GM19328 (cell line): ENCODE data around the gene CALR.
"Not testable (repeated sequence)": the region's sequence is repeated elsewhere in the genome, so short reads cannot be mapped to it uniquely, and the experiment has no call there.

Source experiments
- ATAC-seq: cut with Tn5 transposase; IDR thresholded peaks from one replicate; pipeline ENCODE4 v1.9.1; 2021; ENCODE audit warnings: mild to moderate bottlenecking, moderate library complexity; ENCODE audit not compliant: unreplicated experiment

Gene CALR

DNA sequence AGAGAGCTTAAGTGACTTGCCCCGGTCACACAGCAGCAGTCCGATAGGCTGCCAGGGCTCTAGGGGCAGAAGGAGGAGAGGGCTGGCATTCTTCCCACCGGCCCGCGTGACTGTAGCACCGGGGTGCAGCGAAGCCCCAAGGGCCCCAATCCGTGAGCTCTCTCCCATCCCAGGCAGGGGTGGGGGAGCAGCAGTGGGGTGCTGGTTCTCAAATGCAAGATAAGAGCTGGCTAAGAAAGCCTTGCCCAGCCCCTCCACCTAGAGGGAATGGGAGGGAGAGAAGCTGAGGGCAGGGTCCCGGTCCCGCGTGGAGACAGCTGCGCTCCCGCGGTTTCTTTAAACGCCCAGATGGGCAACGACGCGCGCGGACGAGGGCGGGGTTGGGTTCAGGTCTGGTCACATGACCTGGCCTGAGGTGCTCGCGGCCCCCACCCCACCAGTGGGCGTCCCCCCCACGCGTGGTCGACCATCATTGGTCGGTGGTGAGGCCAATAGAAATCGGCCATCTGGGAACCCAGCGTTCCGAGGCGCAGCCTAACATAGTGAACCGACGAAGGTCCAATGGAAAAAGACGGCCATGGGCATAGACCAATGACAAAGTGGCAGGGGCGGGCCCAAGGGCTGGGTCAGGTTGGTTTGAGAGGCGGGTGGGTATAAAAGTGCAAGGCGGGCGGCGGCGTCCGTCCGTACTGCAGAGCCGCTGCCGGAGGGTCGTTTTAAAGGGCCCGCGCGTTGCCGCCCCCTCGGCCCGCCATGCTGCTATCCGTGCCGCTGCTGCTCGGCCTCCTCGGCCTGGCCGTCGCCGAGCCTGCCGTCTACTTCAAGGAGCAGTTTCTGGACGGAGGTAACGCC lies at the start of gene CALR:
CALR (plus strand) TSS at position 683 of the 852 bp plus-strand sequence; CDS start at position 754, 71 bp downstream.
- ATAC-seq: peak; percentile 86

DNA sequence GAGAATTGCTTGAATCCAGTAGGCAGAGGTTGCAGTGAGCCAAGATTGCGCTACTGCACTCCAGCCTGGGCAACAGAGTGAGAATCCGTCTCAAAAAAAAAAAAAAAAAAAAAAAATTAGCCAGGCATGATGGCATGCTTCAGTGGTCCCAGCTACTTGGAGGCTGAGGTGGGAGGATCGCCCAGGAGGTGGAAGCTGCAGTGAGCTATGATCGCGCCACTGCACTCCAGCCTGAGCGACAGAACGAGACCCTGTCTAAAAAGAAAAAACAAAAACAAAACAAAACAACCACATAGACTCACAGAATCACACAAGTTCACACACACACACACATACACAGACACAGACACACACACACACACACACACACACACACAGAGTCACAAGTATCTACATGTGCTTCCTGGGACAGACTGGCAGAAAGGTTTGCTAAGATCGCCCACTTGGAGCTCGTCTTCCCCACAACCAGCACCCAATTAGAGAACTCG lies 48.1 kb upstream of the CALR start:
- not testable (repeated sequence) for ATAC-seq

DNA sequence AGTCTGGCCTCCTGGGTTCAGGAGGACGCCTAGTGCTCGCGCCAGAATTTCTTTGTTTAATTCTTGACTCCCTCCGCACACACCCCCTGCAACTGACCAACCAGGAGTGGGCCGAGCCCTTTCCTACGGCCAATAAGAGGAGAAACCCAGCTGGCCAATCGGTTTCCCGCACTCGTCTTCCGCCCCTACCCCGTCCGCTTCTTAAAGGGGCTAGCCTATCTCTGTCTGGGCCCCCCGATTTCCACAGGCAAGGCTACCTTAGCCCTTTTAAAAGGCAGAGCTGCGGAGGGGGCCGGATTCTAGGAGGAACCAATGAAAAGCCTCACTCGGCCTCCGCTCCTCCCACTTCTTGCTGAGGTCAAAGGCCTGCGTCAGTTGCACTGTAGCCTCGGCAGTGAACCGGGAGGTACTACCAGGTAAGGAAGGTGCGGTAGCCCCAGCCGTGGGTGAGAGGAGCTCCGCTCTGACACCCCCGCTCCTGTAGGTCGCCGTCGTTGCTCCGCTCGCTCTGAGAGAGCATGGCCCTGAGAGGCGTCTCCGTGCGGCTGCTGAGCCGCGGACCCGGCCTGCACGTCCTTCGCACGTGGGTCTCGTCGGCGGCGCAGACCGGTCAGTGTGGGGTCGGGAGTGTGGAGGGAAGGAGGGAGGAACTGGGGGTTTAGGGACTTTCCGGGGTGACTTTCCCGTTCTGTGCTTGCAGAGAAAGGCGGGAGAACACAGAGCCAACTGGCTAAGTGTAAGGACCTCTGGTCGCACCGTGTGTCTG lies 47.4 kb upstream of the CALR start, which contains the start of gene GCDH:
GCDH (plus strand) TSS at position 374 of the 766 bp plus-strand sequence; CDS start at position 519, 145 bp downstream.
- peak; percentile 97 for ATAC-seq

DNA sequence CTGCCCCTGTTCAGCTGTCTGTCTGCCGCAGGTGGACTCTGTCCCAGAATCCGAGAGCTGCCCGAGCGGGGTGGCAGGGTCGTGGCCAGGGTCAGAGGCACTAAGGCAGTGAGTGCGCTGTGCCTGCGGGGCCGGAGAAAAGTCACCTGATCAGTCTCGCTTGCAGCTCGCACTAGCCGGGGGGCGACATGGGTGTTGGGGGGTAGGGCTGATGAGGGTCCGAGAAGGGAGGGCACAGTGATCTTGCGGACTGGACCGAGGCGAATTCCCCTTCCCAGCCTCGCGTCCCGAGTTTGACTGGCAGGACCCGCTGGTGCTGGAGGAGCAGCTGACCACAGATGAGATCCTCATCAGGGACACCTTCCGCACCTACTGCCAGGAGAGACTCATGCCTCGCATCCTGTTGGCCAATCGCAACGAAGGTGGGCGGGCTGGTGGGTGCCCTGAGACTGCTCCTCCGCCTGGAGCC lies 46.8 kb upstream of the CALR start:
- ATAC-seq: no peak

DNA sequence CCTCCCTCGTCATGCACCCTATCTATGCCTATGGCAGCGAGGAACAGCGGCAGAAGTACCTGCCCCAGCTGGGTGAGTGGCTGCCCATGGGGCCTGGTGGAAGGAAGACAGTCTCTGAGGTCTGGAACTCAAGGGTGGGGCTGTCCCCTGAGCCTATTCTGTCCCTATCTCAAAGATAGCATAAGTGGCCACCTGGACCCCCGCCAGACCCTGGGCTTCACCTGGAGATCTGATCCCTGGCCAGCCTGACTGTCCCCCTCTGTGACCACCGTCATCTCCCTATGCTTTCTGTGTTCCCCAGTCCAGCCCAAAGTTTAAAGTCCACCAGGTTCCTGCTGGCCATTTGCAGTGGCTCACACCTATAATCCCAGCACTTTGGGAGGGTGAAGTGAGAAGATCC lies 44.8 kb upstream of the CALR start:
- no peak for ATAC-seq

DNA sequence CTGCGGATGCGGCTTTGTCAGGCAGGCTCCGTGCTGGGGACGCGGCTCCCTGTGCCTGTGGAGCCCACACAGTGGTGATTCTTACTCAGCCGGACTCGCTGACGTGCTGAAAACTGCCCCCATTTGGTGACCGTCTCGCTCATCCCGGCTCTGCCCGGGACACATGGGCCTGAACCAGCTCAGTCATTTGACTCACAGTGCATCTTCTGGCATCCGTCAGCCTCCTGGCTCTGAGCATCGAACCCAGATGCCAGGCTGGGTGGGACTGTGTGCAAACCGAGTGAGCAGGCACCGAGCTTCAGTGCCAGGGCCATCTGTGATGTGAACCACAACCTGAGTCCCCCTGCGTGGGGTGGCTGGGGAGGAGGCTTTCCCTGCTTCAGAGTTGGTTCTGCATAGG lies 41.9 kb upstream of the CALR start:
- no peak for ATAC-seq

DNA sequence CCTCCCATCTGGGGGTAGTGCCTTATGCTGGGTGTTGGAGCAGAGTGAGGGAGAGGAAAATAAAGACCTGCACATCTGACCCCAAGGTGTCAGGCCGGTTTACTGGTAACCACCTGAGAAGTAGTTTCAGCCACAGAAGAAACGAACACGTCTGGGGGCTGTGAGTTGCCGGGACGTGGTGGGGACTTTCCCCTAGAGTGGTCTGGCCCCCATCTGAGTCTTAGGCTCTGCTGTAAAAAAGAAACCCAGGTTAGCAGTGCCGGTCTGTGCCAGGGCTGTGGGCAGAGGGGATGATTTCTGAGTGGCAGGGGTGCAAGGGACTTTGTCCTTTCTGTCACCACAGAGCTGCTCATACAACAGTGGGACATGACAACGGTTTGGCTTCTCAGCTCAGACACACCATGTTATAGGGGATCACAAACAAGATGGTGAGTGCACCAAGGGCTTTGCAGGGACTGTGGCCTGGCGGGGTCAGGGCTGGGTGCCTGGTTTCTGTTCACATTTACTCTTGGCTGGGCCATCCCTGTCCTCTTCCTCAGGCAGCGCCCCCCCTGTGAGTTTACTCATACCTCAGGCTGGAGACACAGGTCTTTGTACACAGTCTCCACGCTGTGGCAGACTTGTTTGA lies 38.4 kb upstream of the CALR start:
- no peak for ATAC-seq

DNA sequence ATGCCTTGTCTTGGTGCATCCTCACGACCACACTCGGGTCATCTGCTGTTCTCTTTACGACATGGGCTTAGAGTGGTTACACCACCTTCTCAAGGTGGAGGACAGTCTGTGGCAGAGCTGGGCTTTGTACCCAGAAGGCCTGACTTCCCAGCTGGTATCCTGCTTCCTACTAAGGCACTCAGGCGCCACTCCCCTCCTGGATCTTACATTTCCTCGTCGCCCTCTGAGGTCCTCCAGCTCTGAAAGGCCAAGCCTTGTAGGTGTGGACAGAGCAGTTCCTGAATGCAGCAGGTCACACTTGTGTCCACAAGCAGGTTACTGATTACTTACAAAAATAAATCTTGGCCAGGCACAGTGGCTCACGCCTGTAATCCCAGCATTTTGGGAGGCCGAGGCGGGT lies 31.2 kb upstream of the CALR start:
- ATAC-seq: no peak

DNA sequence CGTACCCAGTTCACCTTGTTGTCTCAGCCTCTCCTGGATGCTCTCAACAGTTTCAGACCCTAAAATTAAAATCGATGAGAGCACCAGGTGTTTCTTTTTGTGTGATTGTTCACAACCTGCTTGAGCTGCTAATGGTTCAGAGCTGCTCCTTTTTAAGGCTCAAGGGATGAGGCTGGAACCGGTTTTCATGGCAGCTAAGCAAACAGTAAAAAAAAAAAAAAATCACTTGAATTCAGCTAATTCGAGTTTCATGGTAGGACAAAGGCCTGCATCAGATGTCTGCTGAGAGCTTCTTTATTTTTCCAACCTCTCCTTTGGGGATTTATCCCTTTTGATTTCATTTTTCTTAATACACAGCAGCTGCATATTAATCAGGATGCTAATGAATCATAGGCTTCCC lies 25.8 kb upstream of the CALR start:
- no peak for ATAC-seq

DNA sequence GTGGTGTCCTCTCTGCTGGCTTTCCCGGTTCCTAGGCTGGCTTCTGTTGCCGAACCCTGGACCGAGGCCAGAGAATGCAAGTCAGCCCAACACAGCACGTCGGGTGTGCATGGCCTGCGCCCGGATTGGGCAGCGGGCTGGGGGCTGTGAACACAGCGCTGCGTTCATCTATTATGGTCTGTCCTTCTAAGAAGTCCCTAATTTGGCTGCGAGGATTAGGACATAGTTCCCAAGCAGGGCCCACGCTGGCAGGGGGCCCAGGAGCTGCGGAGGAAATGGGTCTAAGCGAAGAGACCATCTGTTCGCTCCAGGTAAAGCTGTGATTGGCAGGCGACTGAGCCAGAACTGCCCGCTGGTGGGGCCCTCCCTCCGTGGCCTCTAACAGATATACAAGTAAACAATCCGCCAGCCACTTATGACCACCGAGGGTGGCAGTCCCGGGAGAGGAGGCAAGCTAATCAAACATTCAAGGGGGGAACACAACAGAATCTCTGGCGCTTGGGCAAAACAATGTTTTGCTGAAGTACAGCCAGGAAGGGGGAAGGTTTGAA lies 25.3 kb upstream of the CALR start:
- no peak for ATAC-seq

DNA sequence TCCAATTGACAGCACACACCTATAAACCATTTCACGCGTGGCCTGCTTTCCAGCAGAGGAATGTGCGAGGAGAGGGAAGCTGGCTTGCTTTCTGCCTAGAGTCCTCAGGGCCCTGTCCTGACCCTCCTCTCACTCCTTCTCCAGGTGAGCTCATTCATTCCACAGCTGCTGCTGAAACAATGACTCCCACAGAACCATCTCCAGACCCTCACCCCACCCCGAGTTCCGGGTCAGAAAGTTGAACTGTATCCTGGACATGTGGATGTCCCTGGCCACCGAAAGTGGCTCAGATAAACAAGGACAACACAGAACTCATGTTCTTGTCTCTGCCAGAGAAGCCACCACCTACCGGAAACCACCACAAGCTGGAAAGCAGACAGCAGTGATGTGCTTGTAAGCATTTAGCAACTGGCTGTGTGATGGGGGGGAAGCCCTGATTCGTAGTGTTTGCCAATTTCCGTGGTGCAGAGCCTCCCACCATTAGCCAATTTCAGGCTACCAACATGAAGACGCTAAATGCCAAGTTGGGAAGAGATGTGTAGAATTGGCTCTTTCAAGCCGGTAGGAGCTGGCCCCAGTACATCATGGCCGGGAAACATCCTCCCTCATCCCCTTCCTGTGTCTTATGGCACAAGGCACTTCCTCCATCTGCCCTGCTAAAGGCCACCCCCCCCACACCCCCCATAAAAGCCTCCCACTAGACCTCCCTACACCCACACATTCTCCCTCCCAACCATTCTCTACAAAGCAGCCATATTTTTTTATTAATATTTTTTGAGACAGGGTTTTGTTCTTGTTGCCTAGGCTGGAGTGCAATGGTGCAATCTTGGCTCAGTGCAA lies 24.3 kb upstream of the CALR start:
- no peak for ATAC-seq

DNA sequence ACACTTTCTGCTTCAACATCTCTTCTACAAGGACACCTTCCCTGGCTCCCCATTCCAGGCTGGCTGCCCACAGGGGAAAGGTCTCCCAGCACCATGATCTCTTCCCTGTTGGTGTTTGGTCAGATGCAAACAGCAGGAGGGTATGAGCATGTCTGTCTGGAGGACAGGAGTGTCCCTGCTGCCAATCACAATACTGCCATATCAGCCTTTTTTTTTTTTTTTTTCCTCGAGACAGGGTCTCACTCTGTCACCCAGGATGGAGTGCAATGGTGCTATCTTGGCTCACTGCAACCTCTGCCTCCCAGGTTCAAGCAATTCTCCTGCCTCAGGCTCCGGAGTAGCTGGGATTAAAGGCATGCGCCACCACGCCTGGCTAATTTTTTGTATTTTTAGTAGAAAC lies 22.5 kb upstream of the CALR start:
- not testable (repeated sequence) for ATAC-seq

DNA sequence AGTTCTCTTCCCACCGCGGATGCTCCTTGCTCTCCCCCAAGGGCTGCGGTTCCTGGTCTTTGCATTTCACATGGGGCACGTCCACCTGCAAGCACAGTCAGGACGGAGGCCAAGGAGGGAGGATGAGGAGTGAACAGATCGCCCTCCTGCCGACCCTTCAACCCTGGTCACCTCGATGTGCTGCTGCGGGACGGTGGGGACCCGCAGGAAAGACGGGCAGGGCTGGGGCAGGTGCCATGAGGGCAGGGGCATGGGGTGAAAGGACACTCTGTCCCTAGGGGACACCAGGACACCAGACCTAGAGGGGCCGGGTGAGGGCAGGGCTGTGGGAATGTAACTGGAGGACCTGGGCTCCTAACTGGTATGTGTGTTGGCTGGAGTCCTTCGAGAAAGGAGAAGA lies 20.2 kb upstream of the CALR start:
- ATAC-seq: no peak

DNA sequence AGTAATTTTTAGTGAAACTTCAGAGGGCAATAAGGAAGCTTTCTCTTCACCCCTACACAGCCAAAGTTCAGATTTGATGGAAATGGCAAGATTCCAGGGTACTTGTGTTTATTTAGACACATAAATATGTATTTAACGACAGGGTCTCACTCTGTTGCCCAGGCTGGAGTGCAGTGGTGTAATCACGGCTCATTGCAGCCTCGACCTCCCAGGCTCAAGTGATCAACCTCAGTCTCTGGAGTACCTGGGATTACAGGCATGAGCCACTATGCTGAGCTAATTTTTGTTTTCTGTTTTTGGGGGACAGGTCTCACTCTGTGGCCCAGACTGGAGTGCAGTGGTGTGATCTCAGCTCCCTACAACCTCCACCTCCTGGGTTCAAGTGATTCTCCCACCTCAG lies 17.4 kb upstream of the CALR start:
- ATAC-seq: no peak

DNA sequence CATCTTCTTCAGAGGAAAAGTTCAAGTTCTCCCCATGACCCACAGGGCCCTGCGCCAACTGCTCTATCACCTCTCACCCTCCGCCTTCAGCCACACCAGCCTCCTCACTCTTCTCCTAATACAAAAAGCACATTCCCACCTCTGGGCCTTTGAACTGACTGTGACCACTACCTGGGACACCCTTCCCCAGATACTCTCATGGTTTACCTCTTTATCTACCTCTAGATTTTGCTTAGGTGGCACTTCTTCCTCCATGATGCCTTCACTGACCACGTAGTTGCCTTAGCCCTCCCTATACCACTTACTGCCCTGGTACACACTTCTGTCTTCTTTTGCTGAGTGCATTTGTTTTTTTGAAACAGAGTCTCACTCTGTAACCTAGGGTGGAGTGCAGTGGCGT lies 15.4 kb upstream of the CALR start:
- ATAC-seq: no peak

DNA sequence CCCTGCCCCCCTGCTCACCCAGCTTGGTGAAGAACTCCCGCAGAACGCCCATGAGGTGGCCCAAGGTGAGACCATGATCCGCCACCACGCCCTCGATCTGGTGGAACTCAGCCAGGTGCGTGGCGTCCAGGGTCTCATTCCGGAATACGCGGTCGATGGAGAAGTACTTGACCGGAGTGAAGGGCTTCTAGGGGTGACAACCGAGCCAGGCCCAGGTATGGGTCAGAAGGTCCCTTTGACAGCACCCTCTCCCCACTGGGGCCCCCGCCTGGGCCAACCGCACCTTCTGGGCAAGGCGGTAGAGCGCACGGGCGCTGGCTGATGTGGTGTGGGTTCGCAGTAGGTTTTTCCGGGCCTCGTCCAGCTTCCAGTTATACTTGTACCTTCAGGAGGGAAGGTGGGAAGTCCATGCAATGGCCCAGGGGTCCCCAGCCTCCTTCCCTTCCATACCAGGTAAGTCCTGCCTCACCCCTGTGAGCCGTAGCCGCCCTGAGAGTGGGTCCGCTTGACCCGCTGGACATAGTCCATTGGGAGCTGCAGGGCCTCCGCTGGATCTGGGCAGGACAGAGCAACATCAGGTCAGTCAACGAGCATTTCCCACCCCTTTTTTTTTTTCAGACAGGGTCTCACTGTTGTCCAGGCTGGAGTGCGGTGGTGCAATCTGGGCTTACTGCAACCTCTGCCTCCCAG lies 13.6 kb upstream of the CALR start:
- no peak for ATAC-seq

DNA sequence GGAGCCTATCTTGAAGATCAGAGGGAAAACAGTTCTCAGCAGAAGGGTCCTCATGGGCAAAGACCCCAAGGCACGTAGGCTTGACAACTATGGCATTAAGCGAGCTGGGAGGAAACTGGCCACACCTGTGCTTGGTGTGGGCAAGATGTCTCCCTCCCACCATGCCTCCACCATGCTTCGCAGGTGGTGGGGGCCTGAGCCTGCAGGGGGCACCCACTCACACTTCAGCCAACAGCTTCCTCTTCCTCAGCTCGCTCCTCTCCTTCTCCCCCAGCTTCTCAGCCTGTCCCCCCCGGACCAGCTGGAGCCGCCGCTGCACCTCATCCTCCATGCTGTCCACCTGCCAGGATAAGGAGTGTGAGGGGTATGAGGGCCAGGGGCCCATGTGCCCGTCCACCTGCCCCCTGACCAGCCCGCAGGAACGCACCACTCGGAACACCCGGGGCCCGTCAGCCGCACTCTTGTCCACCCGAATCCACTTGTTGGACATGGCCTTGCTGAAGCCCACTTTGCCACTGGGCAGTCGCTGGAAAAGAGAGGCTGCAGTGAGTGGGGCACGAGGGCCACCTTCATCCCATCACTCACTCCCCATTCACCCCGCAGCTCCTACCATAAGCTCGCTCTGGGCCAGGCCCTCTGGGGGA lies 8.3 kb upstream of the CALR start:
- no peak for ATAC-seq

DNA sequence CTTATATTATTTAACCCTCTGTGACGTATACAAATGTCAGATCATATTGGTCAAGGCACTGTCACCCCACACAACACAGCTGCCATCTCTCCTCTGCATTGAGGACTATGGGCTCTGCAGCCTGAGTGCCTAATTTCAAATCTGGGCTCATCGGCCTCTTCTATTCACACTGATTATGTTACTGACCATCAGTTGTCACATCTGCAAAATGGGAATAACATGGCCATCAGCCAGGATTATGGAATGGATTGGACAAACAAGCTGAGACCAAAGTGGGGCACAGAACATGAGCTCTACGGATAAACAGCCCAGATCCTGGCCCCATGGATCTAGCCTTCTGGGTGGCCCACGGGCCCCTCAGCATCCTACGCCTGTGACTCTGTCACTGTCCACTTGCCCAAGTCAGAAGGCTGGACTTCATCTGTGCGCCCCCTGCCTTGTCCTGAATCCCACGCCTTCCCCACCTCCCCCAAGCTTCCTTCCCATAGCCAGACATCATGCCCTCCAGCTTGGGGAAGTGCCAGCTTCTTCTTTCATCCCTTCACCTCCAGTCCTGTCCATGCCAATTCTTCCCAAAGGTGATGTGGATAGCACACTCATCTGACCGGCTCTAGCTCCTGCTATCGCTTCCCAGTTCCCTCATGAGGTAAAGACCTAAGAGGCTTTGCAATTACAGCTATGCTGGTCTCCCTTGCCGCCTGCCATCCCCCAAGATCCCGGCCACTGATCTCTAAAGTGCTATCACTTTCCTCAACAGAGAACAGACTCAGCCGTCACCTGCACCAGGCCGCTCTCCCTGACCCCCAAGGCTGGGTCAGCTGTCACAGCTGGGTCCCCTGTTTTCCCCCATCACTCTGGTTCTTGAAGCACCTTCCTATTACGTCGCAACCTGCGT lies 5.8 kb upstream of the CALR start:
- no peak for ATAC-seq
